Esophagus muscularis mucosa (tissue), 4 donors: ENCODE results near the gene ID2. TPM values are rescaled to one million over a fixed set of nuclear protein-coding genes. Genes with fewer than 3 reads are reported as not detected.

Source experiments
- DNase-seq: peaks from one replicate; pipeline ENCODE4 v3.0.0-alpha.2; 2017; ENCODE audit errors: extremely low spot score
- H3K27ac ChIP-seq, 4 donors: fragments of 200-600 bp; sonication (generic); replicated peaks in 1 of 4; 1 replicate in 3 of 4; 2 replicates in 1 of 4; pipeline ENCODE4 v1.5.1; 2016 to 2019; ENCODE audit warnings: mild to moderate bottlenecking in 1 of 4
- H3K27me3 ChIP-seq, 4 donors: fragments of 200-600 bp; sonication (generic); one replicate each; pipeline versions ENCODE4 v1.5.1 to v1.6.0; 2016 to 2019
- H3K36me3 ChIP-seq, 4 donors: fragments of 200-600 bp; sonication (generic); one replicate each; pipeline ENCODE4 v1.5.1; 2016 to 2019
- H3K4me1 ChIP-seq, 4 donors: fragments of 200-600 bp; sonication (generic); one replicate each; pipeline ENCODE4 v1.5.1; 2016 to 2019
- H3K4me3 ChIP-seq, 4 donors: fragments of 200-600 bp; sonication (generic); 1 replicate in 2 of 4; 2 replicates in 2 of 4; pipeline ENCODE4 v1.5.1; 2016 to 2019; ENCODE audit warnings: mild to moderate bottlenecking in 4 of 4, moderate library complexity in 1 of 4
- H3K9me3 ChIP-seq, 4 donors: fragments of 200-600 bp; sonication (generic); 1 replicate in 3 of 4; 2 replicates in 1 of 4; pipeline ENCODE4 v1.5.1; 2016 to 2019
- EP300 ChIP-seq: sonication (generic); formaldehyde crosslinking; IDR thresholded peaks from one replicate; pipeline ENCODE4 v1.6.1; 2017; ENCODE audit warnings: antibody characterized with exemption
- POLR2A ChIP-seq: fragments of 450-650 bp; IDR thresholded peaks from one replicate; pipeline ENCODE4 v1.6.1; 2017; ENCODE audit warnings: antibody characterized with exemption, moderate library complexity, mild to moderate bottlenecking, low read depth
- POLR2AphosphoS5 ChIP-seq, 2 donors: sonication (generic); formaldehyde crosslinking; IDR thresholded peaks; one replicate each; pipeline ENCODE4 v1.6.1; 2017; ENCODE audit warnings: antibody characterized with exemption in 2 of 2
- WGBS: methylation state at CpG from one replicate; pipeline ENCODE4 v1.1.5; 2018; 5-methylcytosine and 5-hydroxymethylcytosine counted together
- intact Hi-C: fragments of 100-400 bp; cut with DNase I; formaldehyde crosslinking; loops from one replicate; pipeline ENCODE4 v1.15.1; 2023
- total RNA-seq, 4 donors: library from RNA; depleted of rRNA; stranded (reverse); fragments of >200 nt; gene quantifications; one replicate each; pipeline versions ENCODE4 v1.1.0 to v1.2.1, GENCODE V29; 2016
- TF ChIP-seq, protein P1 (sequence below), 3 experiments: fragments of 200-600 bp in 2 of 3; fragments of 450-650 bp in 1 of 3; sonication (generic) in 2 of 3; IDR thresholded peaks; one replicate each; pipeline ENCODE4 v1.5.1; 2017 to 2019; ENCODE audit warnings: antibody characterized with exemption in 3 of 3, mild to moderate bottlenecking in 2 of 3, moderate library complexity in 1 of 3

Gene ID2
- total RNA-seq, 4 donors from 2014 or later, result 149 to 254 (median 187) TPM

DNA sequence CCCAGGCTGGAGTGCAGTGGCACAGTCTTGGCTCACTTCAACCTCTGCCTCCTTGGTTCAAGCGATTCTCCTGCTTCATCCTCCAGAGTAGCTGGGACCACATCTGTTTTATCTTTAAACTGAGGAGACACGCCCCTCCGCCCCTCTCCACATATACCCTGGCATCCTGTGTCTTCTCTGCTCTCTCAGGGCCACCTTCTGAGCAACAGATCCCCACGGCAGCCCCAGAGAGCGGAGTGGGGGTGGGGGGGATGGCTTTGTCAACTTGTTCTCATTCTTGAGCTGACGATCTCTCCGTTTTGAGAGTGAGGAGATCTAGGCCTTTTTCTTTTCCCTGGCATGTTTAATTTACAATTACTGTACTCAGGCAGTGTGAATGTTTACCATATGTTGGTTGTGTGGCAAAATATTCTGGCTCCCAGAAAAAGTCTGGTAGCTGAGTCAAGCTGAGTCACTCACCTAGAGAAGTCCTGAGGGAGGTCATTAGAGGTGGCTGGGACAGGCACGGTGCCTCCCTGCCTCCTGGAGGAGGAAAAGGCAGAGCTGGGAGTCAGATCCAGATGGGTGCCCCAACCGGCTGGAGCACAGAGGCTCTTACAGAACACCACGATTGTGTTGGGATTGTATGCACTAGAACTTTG lies 19.5 kb upstream of the ID2 start:
- Histone ChIP-seq H3K27ac (peak overlapping the region in 3 of 4 donors; percentile 23 to 59 (median 37)), H3K36me3 (no peaks in the 10 kb centered on the region), H3K4me3 (no peak overlapping the region), H3K4me1 (peaks cover 15 to 22% (median 17%) of the 10 kb centered on the region in 4 donors), H3K9me3 (no peaks in the 10 kb centered on the region), H3K27me3 (no peaks in the 10 kb centered on the region)
- WGBS, result 76% methylated on average over 10 of the region's 10 CpGs
- DNase-seq, result no peak
- intact Hi-C loops, result no loop called here
- TF ChIP-seq, protein P1, sequence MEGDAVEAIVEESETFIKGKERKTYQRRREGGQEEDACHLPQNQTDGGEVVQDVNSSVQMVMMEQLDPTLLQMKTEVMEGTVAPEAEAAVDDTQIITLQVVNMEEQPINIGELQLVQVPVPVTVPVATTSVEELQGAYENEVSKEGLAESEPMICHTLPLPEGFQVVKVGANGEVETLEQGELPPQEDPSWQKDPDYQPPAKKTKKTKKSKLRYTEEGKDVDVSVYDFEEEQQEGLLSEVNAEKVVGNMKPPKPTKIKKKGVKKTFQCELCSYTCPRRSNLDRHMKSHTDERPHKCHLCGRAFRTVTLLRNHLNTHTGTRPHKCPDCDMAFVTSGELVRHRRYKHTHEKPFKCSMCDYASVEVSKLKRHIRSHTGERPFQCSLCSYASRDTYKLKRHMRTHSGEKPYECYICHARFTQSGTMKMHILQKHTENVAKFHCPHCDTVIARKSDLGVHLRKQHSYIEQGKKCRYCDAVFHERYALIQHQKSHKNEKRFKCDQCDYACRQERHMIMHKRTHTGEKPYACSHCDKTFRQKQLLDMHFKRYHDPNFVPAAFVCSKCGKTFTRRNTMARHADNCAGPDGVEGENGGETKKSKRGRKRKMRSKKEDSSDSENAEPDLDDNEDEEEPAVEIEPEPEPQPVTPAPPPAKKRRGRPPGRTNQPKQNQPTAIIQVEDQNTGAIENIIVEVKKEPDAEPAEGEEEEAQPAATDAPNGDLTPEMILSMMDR (IDR thresholded peaks at IDR 0.05), result peak in 2 of 3 experiments; percentile 20 to 47
- no peak for TF ChIP-seq POLR2AphosphoS5 (IDR thresholded peaks at IDR 0.05)

DNA sequence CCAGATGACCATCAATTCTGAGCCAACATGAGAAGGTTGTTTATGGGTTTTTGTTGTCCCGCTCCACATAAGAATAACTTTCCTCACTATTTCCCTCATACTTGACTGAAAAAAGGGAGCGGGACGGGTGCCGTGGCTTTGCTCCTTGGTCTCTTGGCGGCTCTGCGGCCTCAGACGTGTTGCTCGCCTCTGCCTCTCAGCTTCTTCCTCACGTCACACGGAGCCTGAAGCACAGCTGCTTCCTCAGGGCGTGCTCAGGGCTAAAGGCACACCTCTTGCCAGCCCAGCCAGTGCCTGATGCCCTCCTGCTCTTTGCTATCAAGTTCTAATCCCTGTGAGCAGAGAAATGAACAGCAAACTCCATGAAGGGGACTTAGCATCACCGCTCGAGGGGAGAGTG lies 17.9 kb upstream of the ID2 start:
- intact Hi-C loops, result no loop called here
- no peaks in the 10 kb centered on the region for H3K27me3 ChIP-seq
- DNase-seq, result no peak
- H3K27ac ChIP-seq, result no peak overlapping the region
- no peaks in the 10 kb centered on the region for H3K9me3 ChIP-seq
- H3K4me3 ChIP-seq, result no peak overlapping the region
- no peaks in the 10 kb centered on the region for H3K36me3 ChIP-seq
- TF ChIP-seq POLR2AphosphoS5 (IDR thresholded peaks at IDR 0.05), result no peak
- TF ChIP-seq POLR2A, result no peak
- TF ChIP-seq EP300, result no peak
- TF ChIP-seq, protein P1 (IDR thresholded peaks at IDR 0.05), result no peak
- 74% methylated on average over 11 of the region's 13 CpGs for WGBS
- H3K4me1 ChIP-seq, result peaks cover 16 to 22% (median 18%) of the 10 kb centered on the region in 4 donors

DNA sequence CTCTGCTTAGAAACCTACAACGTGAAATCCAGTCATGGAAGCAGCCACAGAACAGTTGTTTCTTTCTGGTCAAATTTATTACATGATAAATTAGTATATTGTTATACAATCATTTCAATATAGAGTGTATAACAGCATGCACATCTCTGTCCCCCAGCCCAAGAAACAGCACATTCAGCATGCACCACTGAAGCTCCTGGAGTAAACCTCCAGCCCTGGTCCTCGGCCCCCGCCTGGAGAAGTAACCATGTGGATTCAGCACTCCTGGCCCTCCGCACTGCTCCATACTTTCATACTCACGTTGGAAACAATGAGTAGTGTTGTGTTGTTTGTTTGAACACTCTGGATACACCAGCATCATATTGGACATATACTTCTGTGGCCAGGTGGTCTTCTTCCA lies 15.3 kb upstream of the ID2 start:
- H3K4me3 ChIP-seq, result no peak overlapping the region
- H3K9me3 ChIP-seq, result no peaks in the 10 kb centered on the region
- no peaks in the 10 kb centered on the region for H3K36me3 ChIP-seq
- H3K27me3 ChIP-seq, result no peaks in the 10 kb centered on the region
- intact Hi-C loops, result no loop called here
- H3K27ac ChIP-seq, result no peak overlapping the region
- no peak for DNase-seq
- TF ChIP-seq, protein P1 (IDR thresholded peaks at IDR 0.05), result no peak
- TF ChIP-seq EP300 (no peak), POLR2AphosphoS5 (IDR thresholded peaks at IDR 0.05) (no peak), POLR2A (no peak)
- WGBS, result 90% methylated on average over 5 of the region's 5 CpGs
- peaks cover 13 to 26% (median 20%) of the 10 kb centered on the region in 4 donors for H3K4me1 ChIP-seq

DNA sequence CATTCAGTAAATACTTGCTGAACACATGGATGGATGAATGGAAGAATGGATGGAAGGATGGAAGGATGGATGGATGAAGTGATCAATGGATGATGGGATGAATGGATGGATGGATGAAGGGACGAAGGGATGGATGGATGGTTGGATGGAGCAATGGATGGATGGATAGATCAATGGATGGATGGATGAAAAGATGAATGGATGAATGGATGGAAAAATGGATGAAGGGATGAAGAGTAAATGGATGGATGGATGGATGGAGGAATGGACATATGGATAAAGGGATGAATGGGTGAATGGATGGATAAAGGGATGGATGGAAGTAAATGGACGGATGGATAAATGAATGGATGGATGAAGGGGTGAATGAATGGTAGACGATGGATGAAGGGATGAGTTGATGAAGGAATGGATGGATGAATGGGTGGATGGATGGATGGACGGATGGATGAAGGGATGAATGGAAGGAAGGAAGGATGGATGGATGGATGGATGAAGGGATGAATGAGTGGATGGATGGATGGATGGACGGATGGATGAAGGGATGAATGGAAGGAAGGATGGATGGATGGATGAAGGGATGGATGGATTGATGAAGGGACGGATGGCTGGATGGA lies 13.9 kb upstream of the ID2 start:
- Histone ChIP-seq H3K27me3 (no peaks in the 10 kb centered on the region), H3K4me3 (no peak overlapping the region), H3K27ac (no peak overlapping the region), H3K36me3 (no peaks in the 10 kb centered on the region), H3K4me1 (peaks cover 0 to 14% (median 9%) of the 10 kb centered on the region in 4 donors), H3K9me3 (no peaks in the 10 kb centered on the region)
- DNase-seq, result no peak
- intact Hi-C loops, result no loop called here
- no peak for TF ChIP-seq EP300
- TF ChIP-seq, protein P1 (IDR thresholded peaks at IDR 0.05), result no peak
- no peak for TF ChIP-seq POLR2A
- TF ChIP-seq POLR2AphosphoS5 (IDR thresholded peaks at IDR 0.05), result no peak
- 87% methylated on average over 6 of the region's 6 CpGs for WGBS
